Adrenal gland (tissue), 12 donors: ENCODE measurements around the gene FNDC1. TPM values are rescaled to one million over a fixed set of nuclear protein-coding genes. Genes with fewer than 3 reads are reported as not detected.

ENCODE experiments used
- DNase-seq, 7 donors: peaks; one replicate each; pipeline ENCODE4 v3.0.0-alpha.2; 2019 to 2020
- H3K27ac ChIP-seq, 5 donors: fragments of 200-600 bp; sonication (generic) in 4 of 5; 1 replicate in 3 of 5; 2 replicates in 2 of 5; pipeline versions ENCODE4 v1.5.1 to v1.8.0; 2016 to 2020; ENCODE audit warnings: mild to moderate bottlenecking in 1 of 5
- H3K27me3 ChIP-seq: fragments of 200-600 bp; 2 replicates; pipeline ENCODE4 v1.8.0; 2021
- H3K36me3 ChIP-seq, 2 donors: fragments of 200-600 bp; replicated peaks in 1 of 2; 1 replicate in 1 of 2; 2 replicates in 1 of 2; pipeline versions ENCODE4 v1.5.1 to v1.8.0; 2018 to 2022
- H3K4me1 ChIP-seq, 2 donors: fragments of 200-600 bp; replicated peaks in 1 of 2; 1 replicate in 1 of 2; 2 replicates in 1 of 2; pipeline versions ENCODE4 v1.5.1 to v1.8.0; 2018 to 2021
- H3K4me3 ChIP-seq, 4 donors: fragments of 200-600 bp; sonication (generic) in 3 of 4; one replicate each; pipeline ENCODE4 v1.5.1; 2016 to 2018
- H3K9me3 ChIP-seq, 3 donors: fragments of 200-600 bp; sonication (generic) in 1 of 3; replicated peaks in 1 of 3; 1 replicate in 2 of 3; 2 replicates in 1 of 3; pipeline versions ENCODE4 v1.5.1 to v1.8.0; 2016 to 2021
- POLR2A ChIP-seq, 2 donors: fragments of 450-650 bp; IDR thresholded peaks; one replicate each; pipeline ENCODE4 v1.6.1; 2017; ENCODE audit warnings: antibody characterized with exemption in 2 of 2, mild to moderate bottlenecking in 2 of 2, moderate library complexity in 1 of 2
- WGBS, 4 donors: extraction: QIAGEN DNeasy Blood & Tissue Kit in 2 of 4; methylation state at CpG; one replicate each; pipeline versions ENCODE4 v1.1.5 to v1.1.7; 2013 to 2017; 5-methylcytosine and 5-hydroxymethylcytosine counted together
- intact Hi-C, 2 donors: fragments of 100-400 bp; cut with DNase I; formaldehyde crosslinking; loops; one replicate each; pipeline versions ENCODE4 v1.14.1 to v1.15.0; 2022 to 2023
- polyA plus RNA-seq, 3 donors: library from polyadenylated mRNA; stranded (reverse); fragments of 200-250 nt in 2 of 3; fragments of 350-450 nt in 1 of 3; fragmentation: Illumina TruSeq in 1 of 3; extraction: RNeasy Lipid Tissue Mini Kit (QIAGEN cat#74804) in 1 of 3; gene quantifications; one replicate each; pipeline ENCODE4 v1.2.3, GENCODE V29; 2013 to 2014
- total RNA-seq, 9 donors: library from RNA; depleted of rRNA in 4 of 9; stranded (reverse); fragments of >200 nt in 4 of 9; fragments of 120-200 nt in 1 of 9; fragmentation: NEBNext Ultra II Directional in 1 of 9; extraction: Animal tissue kit (Norgen Biotek cat#: 25700) in 1 of 9; gene quantifications; one replicate each; pipeline versions ENCODE4 v1.1.0 to v1.2.4, GENCODE V29; 2013 to 2023
- TF ChIP-seq, protein P1 (sequence below), 6 experiments: fragments of 450-650 bp in 4 of 6; fragments of 200-600 bp in 2 of 6; sonication (generic) in 1 of 6; IDR thresholded peaks; 1 replicate in 5 of 6; 2 replicates in 1 of 6; pipeline versions ENCODE4 v1.5.1 to v1.8.0; 2016 to 2021; ENCODE audit warnings: antibody characterized with exemption in 6 of 6, mild to moderate bottlenecking in 2 of 6, moderate library complexity in 1 of 6
- donor health status: healthy with polysubstance abuse.
- donor health status: Bipolar disorder and iron deficiency.
- donor health status: DM: yes; HTN: yes; CAD: no.
- donor health status: DM: no; HTN: no; CAD: no.
- donor health status: DM: no; HTN: no; CAD: no.
- donor health status: DM: yes; HTN: yes; CAD: no.

FNDC1 gene
- total and polyA plus RNA-seq, 12 donors: 0.10 to 2.6 (median 0.83) TPM

DNA sequence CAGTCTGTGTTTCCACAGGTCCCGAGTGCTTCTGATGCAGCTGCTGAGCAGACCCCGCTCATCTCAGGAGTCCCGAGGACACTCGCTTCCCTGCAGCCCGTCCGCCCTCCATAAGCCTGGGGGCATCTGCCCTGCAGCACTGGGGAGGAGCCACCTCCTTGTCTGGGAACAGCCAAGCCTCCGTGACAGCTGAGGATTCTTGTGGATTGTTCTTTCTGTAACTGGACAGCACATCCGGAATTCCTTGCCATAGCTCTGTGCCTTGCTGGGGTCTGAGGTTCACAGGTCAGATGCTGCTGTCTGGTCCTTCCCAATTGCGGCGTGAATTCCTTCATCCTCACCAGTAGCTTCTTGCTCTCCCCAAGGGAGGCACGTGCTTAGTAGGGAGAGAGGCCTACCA, 38.4 kb upstream of the FNDC1 start:
- Histone ChIP-seq H3K4me1 (peaks cover 11 to 12% of the 10 kb centered on the region in 2 donors), H3K9me3 (no peaks in the 10 kb centered on the region), H3K4me3 (no peak overlapping the region), H3K27ac (no peak overlapping the region), H3K36me3 (no peaks in the 10 kb centered on the region), H3K27me3 (no peaks in the 10 kb centered on the region)
- TF ChIP-seq, protein P1, sequence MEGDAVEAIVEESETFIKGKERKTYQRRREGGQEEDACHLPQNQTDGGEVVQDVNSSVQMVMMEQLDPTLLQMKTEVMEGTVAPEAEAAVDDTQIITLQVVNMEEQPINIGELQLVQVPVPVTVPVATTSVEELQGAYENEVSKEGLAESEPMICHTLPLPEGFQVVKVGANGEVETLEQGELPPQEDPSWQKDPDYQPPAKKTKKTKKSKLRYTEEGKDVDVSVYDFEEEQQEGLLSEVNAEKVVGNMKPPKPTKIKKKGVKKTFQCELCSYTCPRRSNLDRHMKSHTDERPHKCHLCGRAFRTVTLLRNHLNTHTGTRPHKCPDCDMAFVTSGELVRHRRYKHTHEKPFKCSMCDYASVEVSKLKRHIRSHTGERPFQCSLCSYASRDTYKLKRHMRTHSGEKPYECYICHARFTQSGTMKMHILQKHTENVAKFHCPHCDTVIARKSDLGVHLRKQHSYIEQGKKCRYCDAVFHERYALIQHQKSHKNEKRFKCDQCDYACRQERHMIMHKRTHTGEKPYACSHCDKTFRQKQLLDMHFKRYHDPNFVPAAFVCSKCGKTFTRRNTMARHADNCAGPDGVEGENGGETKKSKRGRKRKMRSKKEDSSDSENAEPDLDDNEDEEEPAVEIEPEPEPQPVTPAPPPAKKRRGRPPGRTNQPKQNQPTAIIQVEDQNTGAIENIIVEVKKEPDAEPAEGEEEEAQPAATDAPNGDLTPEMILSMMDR (IDR thresholded peaks at IDR 0.05): no peak
- no peak for TF ChIP-seq POLR2A (IDR thresholded peaks at IDR 0.05)
- WGBS, 4 donors: 83 to 98% (median 90%) methylated on average over 2 to 11 of the region's 11 CpGs
- intact Hi-C loops: loop anchor here (5.0 to 10.0 kb wide), 3 partner anchors 86 to 126 kb away; partner anchors contain the start of genes TAGAP (in 2 of the 2) and RSPH3 (in 1 of the 2)
- no peak for DNase-seq

DNA sequence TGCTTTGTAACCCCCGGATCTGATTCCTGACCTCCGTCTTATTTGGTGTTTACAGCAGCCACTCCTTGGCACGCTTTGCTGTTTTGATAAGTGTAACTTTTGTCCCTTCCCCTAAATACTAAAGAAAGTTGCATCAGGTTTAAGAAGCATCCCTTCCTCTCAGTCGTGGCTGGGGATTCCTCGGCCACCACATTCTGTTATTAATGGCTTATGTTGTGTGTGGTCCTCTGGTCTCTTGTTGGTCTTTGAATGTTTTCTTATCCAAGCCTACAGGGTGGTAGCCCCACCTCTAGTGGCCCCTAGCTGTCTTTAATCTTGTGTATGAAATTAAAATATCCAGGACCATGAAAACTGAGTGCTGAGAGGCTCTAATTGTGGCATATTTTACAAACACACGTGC, 37.5 kb upstream of the FNDC1 start:
- DNase-seq: no peak
- H3K9me3 ChIP-seq: no peaks in the 10 kb centered on the region
- H3K4me3 ChIP-seq: no peak overlapping the region
- intact Hi-C loops: loop anchor here (5.0 to 10.0 kb wide), 3 partner anchors 87 to 127 kb away; partner anchors contain the start of genes TAGAP (in 2 of the 2) and RSPH3 (in 1 of the 2)
- no peaks in the 10 kb centered on the region for H3K36me3 ChIP-seq
- no peak overlapping the region for H3K27ac ChIP-seq
- TF ChIP-seq, protein P1 (IDR thresholded peaks at IDR 0.05): no peak
- no peak for TF ChIP-seq POLR2A (IDR thresholded peaks at IDR 0.05)
- 76 to 87% (median 82%) methylated on average over 6 of the region's 6 CpGs for WGBS, 4 donors
- peaks cover 3 to 5% of the 10 kb centered on the region in 2 donors for H3K4me1 ChIP-seq
- H3K27me3 ChIP-seq: no peaks in the 10 kb centered on the region

DNA sequence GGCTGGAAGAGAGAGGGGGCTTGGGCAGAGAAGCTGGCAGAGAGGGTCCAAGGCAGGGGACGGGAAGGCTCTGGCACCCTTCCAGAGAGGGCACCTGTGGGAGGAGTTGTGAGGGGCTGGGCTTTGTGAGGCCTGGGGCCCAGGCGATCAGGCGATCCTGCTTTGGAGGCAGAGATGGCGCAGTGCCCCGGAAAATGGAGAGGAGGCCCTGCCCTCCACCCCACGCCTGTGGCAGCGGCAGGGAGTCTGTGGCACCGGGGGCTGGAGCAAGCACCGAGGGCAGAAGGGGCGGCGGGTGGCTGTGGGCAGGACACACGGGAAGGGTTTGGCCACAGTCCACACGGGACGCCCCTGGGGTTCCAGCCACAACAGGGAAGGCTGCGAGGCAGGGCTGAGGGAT, 36.5 kb upstream of the FNDC1 start:
- Histone ChIP-seq H3K9me3 (no peaks in the 10 kb centered on the region), H3K4me1 (no peaks in the 10 kb centered on the region), H3K4me3 (no peak overlapping the region), H3K36me3 (no peaks in the 10 kb centered on the region), H3K27ac (no peak overlapping the region), H3K27me3 (no peaks in the 10 kb centered on the region)
- intact Hi-C loops: loop anchor here (5.0 to 10.0 kb wide), 3 partner anchors 88 to 128 kb away; partner anchors contain the start of genes TAGAP (in 2 of the 2) and RSPH3 (in 1 of the 2)
- TF ChIP-seq POLR2A (IDR thresholded peaks at IDR 0.05): no peak
- TF ChIP-seq, protein P1 (IDR thresholded peaks at IDR 0.05): no peak
- WGBS, 4 donors: 88 to 100% (median 93%) methylated on average over 4 to 15 of the region's 15 CpGs
- no peak for DNase-seq

DNA sequence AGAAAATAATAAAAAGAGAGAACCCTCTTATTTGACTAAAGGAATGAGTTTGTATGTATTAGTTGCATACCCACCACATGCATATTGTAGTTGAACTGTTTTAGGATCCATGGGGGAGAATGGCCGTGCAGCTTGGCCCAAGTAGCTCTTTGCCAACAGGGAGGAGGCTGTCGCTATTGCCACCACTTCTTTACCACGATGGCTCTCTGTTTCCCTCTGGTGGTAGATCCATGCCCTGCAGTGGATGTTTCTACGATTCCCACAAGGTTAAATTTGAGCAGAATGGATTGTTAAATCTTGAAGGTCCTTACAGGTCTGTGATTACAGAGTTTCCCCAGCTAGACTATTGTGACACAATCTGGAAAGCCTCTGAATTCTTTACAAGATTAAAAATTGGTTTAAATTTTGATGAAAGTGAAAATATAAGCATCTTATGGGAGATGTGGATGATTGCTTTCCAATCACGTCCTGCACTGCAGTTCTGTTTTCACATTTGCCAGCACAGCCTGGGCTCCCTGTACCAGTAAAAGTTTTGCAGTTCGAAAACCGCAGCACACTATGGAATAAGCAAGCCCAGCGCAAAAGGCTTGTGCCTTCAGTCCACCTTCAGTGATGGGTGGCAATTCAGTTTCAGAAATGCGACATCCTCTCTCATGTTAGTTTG, 34.4 kb upstream of the FNDC1 start:
- Histone ChIP-seq H3K36me3 (no peaks in the 10 kb centered on the region), H3K27ac (no peak overlapping the region), H3K9me3 (no peaks in the 10 kb centered on the region), H3K4me3 (no peak overlapping the region), H3K27me3 (no peaks in the 10 kb centered on the region), H3K4me1 (no peaks in the 10 kb centered on the region)
- DNase-seq: peak; percentile 75 to 93 (median 83)
- TF ChIP-seq, protein P1 (IDR thresholded peaks at IDR 0.05): peak; percentile 93 to 97 (median 96)
- no peak for TF ChIP-seq POLR2A (IDR thresholded peaks at IDR 0.05)
- WGBS, 4 donors: 22 to 31% (median 26%) methylated on average over 9 of the region's 9 CpGs
- intact Hi-C loops: loop anchor here (5.0 to 10.0 kb wide), 3 partner anchors 90 to 130 kb away; partner anchors contain the start of genes TAGAP (in 2 of the 2) and RSPH3 (in 1 of the 2)
